Measurements from ENCODE around the gene EVA1B.

EVA1B gene

GRCh38 chr1:36345353-36345752 is 21.9 kb upstream of the EVA1B start:
- no peak for DNase-seq

DNA sequence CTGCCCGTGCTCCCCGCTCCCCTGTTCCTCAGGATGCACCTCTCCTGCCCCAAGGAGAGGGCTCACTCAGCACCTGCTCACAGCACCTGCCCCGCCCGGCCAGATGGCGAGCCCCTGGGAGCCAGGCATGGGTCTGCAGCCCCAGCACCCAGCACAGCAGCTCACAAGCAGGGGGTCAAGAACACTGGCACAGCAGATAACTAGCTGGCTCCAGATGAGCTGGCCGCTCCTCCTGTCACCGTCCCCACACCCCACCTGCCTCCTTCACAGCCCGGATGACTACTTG is 20.9 kb upstream of the EVA1B start:
- DNase-seq, result no peak

- no peak for DNase-seq
These were observed 20.4 kb upstream of the EVA1B start for GRCh38 chr1:36343651-36344394.

DNA sequence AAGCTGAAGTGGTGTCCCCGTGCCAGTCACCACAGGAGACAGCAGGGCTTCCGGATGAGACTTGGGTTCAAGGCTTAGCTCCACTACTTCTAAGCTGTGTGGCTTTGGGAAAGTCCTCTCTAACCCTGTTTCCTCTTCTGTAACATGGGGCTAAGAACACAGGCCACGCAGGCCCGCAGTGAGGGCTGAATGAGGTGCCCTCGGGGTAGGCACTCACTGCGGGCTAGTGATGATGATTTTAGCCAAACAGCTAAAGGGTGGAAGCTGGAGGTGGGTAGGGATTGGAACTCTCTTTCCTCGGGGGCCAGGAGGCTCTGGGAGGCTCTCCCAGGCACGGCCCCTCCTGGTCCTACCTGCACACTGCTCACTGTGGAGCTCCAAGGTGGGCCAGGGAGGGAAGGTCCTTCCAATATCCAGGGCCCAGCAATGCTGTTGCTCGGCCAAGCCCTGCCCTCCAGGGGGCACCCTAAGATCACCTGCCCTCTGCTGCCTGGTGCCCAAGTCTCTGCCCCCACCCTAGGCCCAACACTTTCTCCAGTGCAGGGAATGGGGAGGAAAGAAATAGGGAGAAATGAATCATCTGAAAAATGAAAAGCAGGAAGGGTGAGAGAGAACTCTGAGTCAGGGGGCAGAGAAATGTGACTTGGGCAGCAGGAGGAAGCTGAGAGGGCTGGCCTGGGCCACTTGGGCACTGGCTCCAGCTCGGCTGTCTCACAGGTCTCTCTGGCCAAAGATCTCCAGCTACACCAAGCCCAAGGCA is 19.2 kb upstream of the EVA1B start:
- DNase-seq, result peak; percentile 60

DNA sequence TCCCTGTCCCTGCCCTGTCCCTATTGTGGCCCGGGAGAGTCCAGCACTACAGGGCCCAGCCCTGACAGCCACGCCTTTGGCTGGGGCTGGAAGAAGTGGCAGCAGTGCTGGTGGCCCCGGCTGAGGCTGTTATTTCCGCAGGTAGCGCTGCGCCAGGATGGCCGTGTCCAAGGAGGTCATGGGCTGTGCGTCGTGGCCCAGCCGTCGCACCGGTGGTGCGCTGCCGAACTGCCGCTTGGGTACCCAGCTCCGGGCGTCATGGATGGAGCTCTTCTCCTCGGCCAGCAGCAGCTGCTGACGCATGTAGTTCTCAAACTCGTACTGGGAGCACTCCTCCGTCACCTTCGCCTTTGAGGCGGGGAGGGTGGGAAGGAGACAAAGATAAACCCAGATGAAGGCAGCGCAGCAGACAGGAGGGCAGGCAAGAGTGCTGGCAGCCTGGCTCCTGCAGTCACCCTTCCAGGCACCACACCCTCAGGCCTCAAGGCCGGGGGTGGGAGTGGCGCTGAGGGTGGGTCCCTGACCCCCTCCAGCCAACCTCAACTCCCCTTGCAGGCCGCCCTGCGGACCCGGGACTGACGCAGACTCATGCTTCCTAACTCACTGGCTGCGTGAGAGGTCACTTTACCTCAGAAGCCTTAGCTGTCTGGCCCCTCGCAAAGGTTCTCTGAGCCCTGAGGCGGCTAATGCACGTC is 18.3 kb upstream of the EVA1B start:
- DNase-seq, result no peak

- no peak for DNase-seq
These were observed 16.2 kb upstream of the EVA1B start for GRCh38 chr1:36339615-36340014.

- DNase-seq, result no peak
These were observed 15.8 kb upstream of the EVA1B start for GRCh38 chr1:36339215-36339614.

DNA sequence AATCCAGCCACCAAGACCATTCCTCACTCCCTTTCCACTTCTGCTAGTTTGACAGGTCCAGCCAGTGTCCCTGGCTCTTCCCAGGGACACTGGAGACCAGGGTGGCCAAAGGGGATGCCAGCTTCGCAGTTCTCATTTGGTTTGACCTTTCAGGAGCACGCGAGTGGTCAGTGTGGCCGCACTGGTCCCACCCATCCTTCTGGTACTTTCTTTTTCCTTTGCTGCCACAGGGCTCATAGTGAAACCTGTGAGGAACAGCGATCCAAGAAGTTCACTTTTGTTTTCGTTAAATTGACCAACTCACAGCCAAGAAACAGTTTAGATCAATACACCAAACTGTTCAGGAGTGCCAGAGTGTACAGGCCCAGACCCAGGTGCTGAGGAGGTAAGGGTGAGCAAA is 14.4 kb upstream of the EVA1B start:
- DNase-seq, result no peak

- DNase-seq, result no peak
These were observed 7.5 kb upstream of the EVA1B start for GRCh38 chr1:36330940-36331339.

DNA sequence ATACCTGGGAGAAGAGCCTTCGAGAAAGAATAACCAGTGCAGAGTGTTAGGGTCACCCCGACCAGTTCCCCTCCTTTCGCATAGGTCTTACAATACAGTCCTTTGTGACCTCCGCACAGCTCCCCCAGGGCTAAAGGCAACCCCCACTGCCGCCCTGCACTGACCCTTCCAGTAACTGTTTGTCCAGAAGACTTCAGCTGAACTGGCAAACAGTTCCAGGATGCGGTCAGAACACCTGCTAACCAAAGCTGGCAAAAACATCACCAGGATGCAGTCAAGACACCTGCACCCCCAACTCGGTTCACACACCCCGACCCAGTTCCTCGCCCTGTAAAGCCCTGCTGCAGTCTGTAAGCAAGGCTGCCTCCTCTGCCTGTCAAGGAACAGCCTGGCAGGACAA is 6.4 kb upstream of the EVA1B start:
- no peak for DNase-seq

DNA sequence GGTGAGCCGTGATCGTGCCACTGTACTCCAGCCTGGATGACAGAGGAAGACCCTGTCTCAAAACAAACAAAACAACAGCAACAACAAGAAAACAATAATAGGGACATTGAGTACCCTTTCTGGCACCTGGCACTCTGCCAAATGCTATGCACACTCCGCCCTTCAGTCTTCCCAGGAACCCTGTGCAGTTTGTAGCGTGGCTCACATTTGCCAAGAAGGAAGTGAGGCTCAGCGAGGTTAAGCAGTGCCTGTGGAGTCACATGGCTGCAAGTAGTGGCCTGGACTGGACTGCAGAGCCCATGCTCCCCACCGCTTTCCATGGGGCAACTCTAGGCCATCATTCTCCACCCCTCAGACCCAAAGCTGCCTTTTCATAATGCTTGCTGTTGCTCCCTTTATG is 5.3 kb upstream of the EVA1B start:
- no peak for DNase-seq

DNA sequence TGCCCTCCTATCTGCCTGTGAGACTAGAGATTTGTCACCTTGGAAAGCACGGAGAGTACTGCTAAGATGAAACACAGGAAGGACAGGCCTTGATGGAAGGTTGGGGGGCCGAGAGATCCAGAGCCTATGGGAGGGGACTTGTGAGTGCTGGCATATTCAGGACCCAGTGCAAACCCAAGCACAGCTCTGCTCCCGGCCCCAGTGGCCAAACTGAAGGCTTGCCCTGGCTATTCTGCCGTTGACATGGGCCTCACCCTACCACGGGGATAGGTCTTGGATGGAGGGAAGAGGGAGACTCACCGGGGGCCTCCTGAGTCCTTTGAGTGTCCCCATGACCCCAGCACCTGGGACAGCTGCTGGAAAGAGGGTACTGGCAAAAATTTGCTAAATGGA is 4.6 kb upstream of the EVA1B start:
- DNase-seq, result no peak

DNA sequence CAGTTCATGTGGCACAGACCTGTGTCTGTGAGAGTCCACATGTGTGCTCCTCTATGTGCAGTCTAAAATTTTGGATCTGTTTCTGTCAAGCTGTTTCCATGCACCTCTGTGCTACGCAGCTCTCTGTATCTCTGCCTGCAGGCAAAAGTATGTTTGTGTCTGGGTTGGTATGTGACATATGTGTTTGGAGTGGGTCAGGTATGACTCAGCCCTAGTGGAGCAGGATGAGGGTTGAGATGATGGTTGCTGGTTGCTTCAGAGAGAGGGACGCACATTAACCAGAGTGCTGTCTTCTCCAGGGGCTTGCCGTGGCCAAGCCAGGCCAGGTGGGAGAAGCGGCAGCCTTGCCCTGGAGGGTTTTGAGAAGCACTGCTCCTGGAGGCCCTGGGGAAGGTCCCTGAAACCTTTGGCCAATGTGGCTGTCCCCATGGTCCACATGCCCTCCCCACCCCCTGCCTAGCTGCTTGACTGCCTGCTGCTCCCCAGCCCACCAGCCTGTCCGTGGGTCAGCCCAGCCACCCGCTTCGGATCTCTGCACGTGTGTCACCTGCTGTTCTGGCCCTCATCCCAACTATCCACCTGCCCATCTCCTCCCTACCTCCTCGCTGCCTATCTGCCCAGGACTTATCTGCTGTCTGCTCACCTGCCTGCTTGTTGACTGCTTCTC is 4.1 kb upstream of the EVA1B start:
- DNase-seq, result no peak

GRCh38 chr1:36326499-36326898 is 3.1 kb upstream of the EVA1B start:
- no peak for DNase-seq

DNA sequence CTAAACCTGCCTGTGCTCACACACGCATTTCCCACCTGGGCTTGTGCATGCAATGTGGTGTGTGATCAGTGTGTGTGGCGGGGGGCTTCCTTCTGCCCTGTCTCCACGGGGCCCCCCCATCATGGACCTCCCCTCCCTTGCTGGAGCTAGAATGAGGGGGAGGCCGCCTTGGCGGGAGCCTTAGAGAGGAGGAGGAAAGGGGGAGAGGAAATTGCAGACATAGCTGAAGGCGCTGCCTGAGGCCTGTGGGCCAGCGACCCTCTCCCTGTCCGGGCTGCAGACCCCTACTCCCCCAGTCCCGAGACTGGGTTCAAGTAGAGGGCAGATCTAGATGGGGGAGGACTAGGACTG is 883 bp upstream of the EVA1B start:
- no peak for DNase-seq

- DNase-seq, result peak; percentile 29
These were observed 434 bp downstream of the EVA1B start for GRCh38 chr1:36322786-36323635.

- no peak for DNase-seq
These were observed 1.2 kb downstream of the EVA1B start for GRCh38 chr1:36322041-36322785.

GRCh38 chr1:36321119-36321951 is 2.1 kb downstream of the EVA1B start:
- peak; percentile 53 for DNase-seq

GRCh38 chr1:36320767-36321118 is 2.7 kb downstream of the EVA1B start:
- no peak for DNase-seq

DNA sequence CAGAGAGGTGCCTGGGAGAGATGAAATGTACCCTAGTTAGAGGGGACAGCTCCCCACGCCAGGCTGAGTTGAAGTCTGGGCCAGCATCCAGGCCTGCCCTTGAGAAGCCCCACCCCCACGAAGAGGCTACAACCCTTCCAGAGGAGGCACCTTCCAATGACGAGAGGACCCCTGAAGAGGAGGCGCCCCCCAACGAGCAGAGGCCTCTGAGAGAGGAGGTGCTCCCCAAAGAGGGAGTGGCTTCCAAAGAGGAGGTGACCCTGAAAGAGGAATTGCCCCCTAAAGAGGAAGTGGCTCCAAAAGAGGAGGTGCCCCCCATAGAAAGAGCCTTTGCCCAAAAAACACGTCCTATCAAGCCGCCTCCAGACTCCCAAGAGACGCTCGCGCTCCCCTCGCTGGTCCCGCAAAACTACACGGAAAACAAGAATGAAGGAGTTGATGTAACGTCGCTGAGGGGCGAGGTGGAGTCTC is 3.1 kb downstream of the EVA1B start:
- no peak for DNase-seq

DNA sequence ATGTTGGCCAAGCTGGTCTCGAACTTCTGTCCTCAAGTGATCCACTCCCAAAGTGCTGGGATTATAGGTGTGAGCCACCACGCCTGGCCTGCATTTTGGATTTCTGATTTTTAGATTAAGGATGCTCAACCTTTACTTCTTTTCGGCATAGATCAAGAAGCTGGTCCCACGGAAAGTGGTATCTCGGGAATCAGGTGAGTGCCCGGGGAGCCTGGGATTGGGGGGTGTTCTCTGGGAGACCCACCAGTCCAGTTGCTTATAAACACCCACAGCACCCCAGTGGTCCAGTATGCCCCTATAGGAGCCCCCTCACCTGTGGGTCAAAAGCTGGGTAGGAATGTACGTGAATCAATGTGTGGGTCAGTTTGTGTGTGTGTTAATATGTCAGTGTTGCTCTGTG is 14.0 kb downstream of the EVA1B start:
- no peak for DNase-seq
